HEK293 (cell line): ENCODE results near the gene FAAP100.

Experiments
- CTCF ChIP-seq: fragments of 450-650 bp; formaldehyde crosslinking; IDR thresholded peaks from 2 replicates; pipeline ENCODE4 v1.5.1; 2016; ENCODE audit warnings: missing biosample characterization, missing genetic modification characterization
- ZNF626 ChIP-seq: fragments of 450-650 bp; sonication (Bioruptor Pico); formaldehyde crosslinking; IDR thresholded peaks from 2 replicates; pipeline ENCODE4 v1.5.1; 2018; ENCODE audit warnings: missing biosample characterization, missing genetic modification characterization, inconsistent platforms

DNA sequence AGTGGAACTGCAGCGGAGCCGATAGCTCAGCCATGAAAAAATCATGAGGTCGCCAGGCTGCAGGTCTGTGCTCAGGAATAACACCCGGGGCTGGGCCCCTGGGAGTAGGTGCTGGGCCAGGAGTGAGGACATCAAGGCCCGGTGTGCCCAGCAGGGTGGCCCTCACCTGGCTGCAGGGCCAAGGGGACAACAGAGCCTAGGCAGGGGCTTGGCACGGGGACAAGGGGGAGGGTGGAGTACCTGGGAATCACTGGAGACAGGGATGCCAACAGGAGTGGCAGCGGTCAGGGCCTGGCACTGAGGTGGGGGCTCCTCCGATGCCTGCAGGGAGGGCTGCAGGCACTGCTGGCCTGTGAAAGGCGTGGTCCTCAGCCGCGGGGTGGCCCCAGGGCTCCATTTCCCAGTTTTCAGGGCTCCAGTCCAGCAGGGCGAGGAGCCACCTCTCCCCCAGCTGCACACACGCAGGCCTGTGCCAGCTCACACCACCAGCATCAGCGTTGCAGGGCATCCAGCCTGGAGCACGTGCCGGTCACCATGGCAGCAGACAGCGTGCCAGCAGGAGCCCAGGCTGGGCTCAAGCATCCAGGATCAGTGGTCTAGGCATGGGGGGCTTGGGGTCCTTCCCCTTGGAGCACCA lies 28.6 kb downstream of the FAAP100 start:
- TF ChIP-seq CTCF (tag by site-specific recombination), result 0 out of 2 replicates have a peak, but pooled peaks have one; percentile 28
- TF ChIP-seq ZNF626 (tag by site-specific recombination), result no peak
